ENCODE data around the gene ZNF598.

- no peak for TF ChIP-seq CTCF (conservative IDR thresholded peaks at IDR 0.05; ENCODE audit: low read depth, low read length)
- no peak for TF ChIP-seq EZH2 (IDR thresholded peaks at IDR 0.05; ENCODE audit: borderline replicate concordance, low read depth, low read length, poor library complexity, severe bottlenecking)
These were observed 29.8 kb upstream of the ZNF598 start for GRCh38 chr16:2039274-2040031.
